Stomach (tissue), 4 donors: ENCODE measurements around the gene PDLIM7.

ENCODE experiments used
- EP300 ChIP-seq: sonication (generic); formaldehyde crosslinking; IDR thresholded peaks from one replicate; pipeline ENCODE4 v1.6.1; 2017; ENCODE audit warnings: antibody characterized with exemption
- POLR2A ChIP-seq, 4 donors: fragments of 450-650 bp; IDR thresholded peaks; one replicate each; pipeline ENCODE4 v1.6.1; 2016; ENCODE audit warnings: antibody characterized with exemption in 4 of 4, control low read depth in 2 of 4, mild to moderate bottlenecking in 1 of 4, moderate library complexity in 1 of 4
- POLR2AphosphoS5 ChIP-seq, 3 donors: sonication (generic); formaldehyde crosslinking; IDR thresholded peaks; one replicate each; pipeline ENCODE4 v1.6.1; 2016; ENCODE audit warnings: antibody characterized with exemption in 3 of 3
- TF ChIP-seq, protein P1 (sequence below), 7 experiments: fragments of 450-650 bp in 4 of 7; fragments of 200-600 bp in 3 of 7; sonication (generic) in 3 of 7; IDR thresholded peaks; one replicate each; pipeline ENCODE4 v1.5.1; 2016 to 2019; ENCODE audit warnings: antibody characterized with exemption in 7 of 7, control low read depth in 2 of 7, mild to moderate bottlenecking in 1 of 7

DNA sequence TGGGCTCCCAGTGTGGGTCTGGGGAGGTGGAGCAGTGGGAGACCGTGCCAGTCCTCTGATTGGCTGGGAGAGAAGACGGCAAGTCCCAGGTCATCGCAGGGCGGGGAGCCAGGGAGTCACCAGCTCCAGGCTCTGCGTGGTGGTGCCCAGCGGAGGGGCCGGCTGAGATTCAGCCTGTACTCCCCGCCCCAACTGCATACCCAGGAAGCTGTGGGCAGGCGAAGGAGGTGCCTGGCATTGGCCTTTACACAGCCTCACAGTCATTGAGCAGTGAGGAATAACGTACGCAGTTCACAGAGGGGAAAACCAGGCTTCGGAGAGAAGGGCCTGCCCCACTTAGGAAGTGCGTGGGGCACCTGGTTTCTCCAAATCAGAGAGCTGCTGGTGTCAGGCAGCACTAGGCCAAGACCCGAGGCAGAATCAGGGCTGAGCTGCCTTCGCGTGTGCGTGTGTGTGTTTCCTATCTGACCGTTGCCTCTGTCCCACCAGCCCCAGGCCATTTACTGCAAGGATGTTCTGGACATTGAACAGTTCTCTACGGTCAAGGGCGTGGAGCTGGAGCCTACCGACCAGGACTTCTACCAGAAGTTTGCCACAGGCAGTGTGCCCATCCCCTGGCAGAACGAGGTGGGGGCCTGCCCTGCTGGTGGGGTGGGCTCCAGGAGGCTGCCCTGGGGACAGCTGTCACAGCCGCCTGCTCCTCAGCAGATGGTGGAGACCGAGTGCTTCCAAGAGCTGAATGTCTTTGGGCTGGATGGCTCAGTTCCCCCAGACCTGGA lies 57.0 kb downstream of the PDLIM7 start:
- TF ChIP-seq, protein P1, sequence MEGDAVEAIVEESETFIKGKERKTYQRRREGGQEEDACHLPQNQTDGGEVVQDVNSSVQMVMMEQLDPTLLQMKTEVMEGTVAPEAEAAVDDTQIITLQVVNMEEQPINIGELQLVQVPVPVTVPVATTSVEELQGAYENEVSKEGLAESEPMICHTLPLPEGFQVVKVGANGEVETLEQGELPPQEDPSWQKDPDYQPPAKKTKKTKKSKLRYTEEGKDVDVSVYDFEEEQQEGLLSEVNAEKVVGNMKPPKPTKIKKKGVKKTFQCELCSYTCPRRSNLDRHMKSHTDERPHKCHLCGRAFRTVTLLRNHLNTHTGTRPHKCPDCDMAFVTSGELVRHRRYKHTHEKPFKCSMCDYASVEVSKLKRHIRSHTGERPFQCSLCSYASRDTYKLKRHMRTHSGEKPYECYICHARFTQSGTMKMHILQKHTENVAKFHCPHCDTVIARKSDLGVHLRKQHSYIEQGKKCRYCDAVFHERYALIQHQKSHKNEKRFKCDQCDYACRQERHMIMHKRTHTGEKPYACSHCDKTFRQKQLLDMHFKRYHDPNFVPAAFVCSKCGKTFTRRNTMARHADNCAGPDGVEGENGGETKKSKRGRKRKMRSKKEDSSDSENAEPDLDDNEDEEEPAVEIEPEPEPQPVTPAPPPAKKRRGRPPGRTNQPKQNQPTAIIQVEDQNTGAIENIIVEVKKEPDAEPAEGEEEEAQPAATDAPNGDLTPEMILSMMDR (IDR thresholded peaks at IDR 0.05), result no peak
- no peak for TF ChIP-seq POLR2A (IDR thresholded peaks at IDR 0.05)
- TF ChIP-seq EP300, result no peak
- TF ChIP-seq POLR2AphosphoS5 (IDR thresholded peaks at IDR 0.05), result no peak
